K562 (cell line): Measurements from ENCODE around the gene GSG1L2. TPM values are rescaled to one million over a fixed set of nuclear protein-coding genes. Genes with fewer than 3 reads are reported as not detected.

ENCODE experiments used
- ATAC-seq: fragments of 200-7000 bp; cut with Tn5 transposase; 3 replicates; pipeline ENCODE4 v1.9.1; 2020; ENCODE audit warnings: moderate library complexity
- BruUV-seq: library from RNA; stranded (reverse); fragments of 400-500 nt; replicated peaks from 2 replicates; lab custom pipeline; 2021; lab: Mats Ljungman, UMichigan
- CTCF ChIA-PET: fragments of 300-600 bp; formaldehyde crosslinking; extraction: SDS; loops from one replicate; lab custom pipeline; 2021; ENCODE audit warnings: low intra/inter-chr PET ratio; lab: Yijun Ruan, JAX
- POLR2A ChIA-PET: fragments of 300-600, 350-650 bp; sonication (Branson Sonifier 250); formaldehyde crosslinking; extraction: SDS; loops from one replicate; lab custom pipeline; 2021; ENCODE audit warnings: antibody characterized with exemption, inconsistent platforms; lab: Yijun Ruan, JAX
- DNase-seq, 4 experiments: peaks; one replicate each; pipeline versions ENCODE4 v3.0.0 to v3.0.0-alpha.2; 2011 to 2018; ENCODE audit warnings: low spot score in 3 of 4, mixed read lengths in 3 of 4; ENCODE audit errors: extremely low read depth in 1 of 4
- FAIRE-seq: peaks from 2 replicates; lab custom pipeline; 2011; peaks lifted over from hg19 to GRCh38; lab: Jason Lieb, UNC
- H2AFZ ChIP-seq: 2 replicates; pipeline ENCODE4 v1.6.0; 2011; ENCODE audit warnings: low read depth, low read length, control low read depth, inconsistent platforms
- H3K27ac ChIP-seq: fragments of 200-600 bp; 3 replicates; pipeline ENCODE4 v1.8.0; 2011; ENCODE audit warnings: low read depth, mild to moderate bottlenecking, control low read depth, inconsistent platforms, low read length, moderate library complexity, mixed read lengths; ENCODE audit errors: extremely low read depth
- H3K27me3 ChIP-seq, 2 experiments: fragments of 300-600 bp in 1 of 2; 2 replicates in 1 of 2; 3 replicates in 1 of 2; pipeline versions ENCODE4 v1.6.0 to v1.8.0; 2011; ENCODE audit warnings: inconsistent platforms in 2 of 2, low read length in 2 of 2, mild to moderate bottlenecking in 1 of 2, mixed read lengths in 1 of 2, moderate library complexity in 1 of 2; ENCODE audit not compliant: control insufficient read depth in 2 of 2, insufficient read depth in 2 of 2
- H3K36me3 ChIP-seq: fragments of 300-600 bp; 3 replicates; pipeline ENCODE4 v1.8.0; 2011; ENCODE audit warnings: mild to moderate bottlenecking, low read length, inconsistent platforms; ENCODE audit not compliant: control insufficient read depth, insufficient read depth
- H3K4me1 ChIP-seq, 2 experiments: fragments of 200-600 bp in 1 of 2; replicated peaks in 1 of 2; 2 replicates in 1 of 2; 3 replicates in 1 of 2; pipeline versions ENCODE4 v1.5.1 to v1.8.0; 2011; ENCODE audit warnings: inconsistent platforms in 2 of 2, low read length in 2 of 2, mild to moderate bottlenecking in 1 of 2, mixed read lengths in 1 of 2, moderate library complexity in 1 of 2; ENCODE audit not compliant: control insufficient read depth in 2 of 2, insufficient read depth in 2 of 2
- H3K4me2 ChIP-seq: 2 replicates; pipeline ENCODE4 v1.6.1; 2011; ENCODE audit warnings: low read length, control low read depth, inconsistent platforms, mixed read lengths; ENCODE audit not compliant: insufficient read depth
- H3K4me3 ChIP-seq: fragments of 200-600 bp; sonication (generic), shearing (Covaris generic); 2 replicates; pipeline ENCODE4 v1.5.1; 2016; ENCODE audit warnings: control low read depth, inconsistent platforms
- H3K79me2 ChIP-seq: fragments of 200-600 bp; 3 replicates; pipeline ENCODE4 v1.8.0; 2011; ENCODE audit warnings: low read length, inconsistent platforms; ENCODE audit not compliant: control insufficient read depth, insufficient read depth
- H3K9ac ChIP-seq, 2 experiments: 2 replicates each; pipeline versions ENCODE4 v1.6.0 to v1.6.1; 2011; ENCODE audit warnings: low read depth in 2 of 2, low read length in 2 of 2, control low read depth in 1 of 2, inconsistent platforms in 1 of 2, mild to moderate bottlenecking in 1 of 2, mixed read lengths in 1 of 2; ENCODE audit not compliant: insufficient read depth in 1 of 2
- H3K9me1 ChIP-seq: one replicate; pipeline ENCODE4 v1.6.0; 2011; ENCODE audit warnings: inconsistent platforms, mild to moderate bottlenecking, low read length, moderate library complexity; ENCODE audit not compliant: control insufficient read depth, insufficient read depth
- H3K9me3 ChIP-seq: replicated peaks from 2 replicates; pipeline ENCODE4 v1.5.1; 2011; ENCODE audit warnings: low read depth, low read length, inconsistent platforms; ENCODE audit not compliant: control insufficient read depth, insufficient read depth
- H4K20me1 ChIP-seq: replicated peaks from 2 replicates; pipeline ENCODE4 v1.6.1; 2011; ENCODE audit warnings: low read length, inconsistent platforms, mixed read lengths; ENCODE audit not compliant: control insufficient read depth, insufficient read depth
- NR3C1 ChIP-seq: sonication (generic); formaldehyde crosslinking; IDR thresholded peaks from 2 replicates; pipeline ENCODE4 v1.8.1; 2022; ENCODE audit warnings: missing genetic modification reagents
- SPI1 ChIP-seq: IDR thresholded peaks from 2 replicates; pipeline ENCODE4 v1.6.1; 2011; ENCODE audit warnings: low read depth, low read length, control low read depth, borderline replicate concordance
- ZNF3 ChIP-seq: fragments of 250-450 bp; sonication (Bioruptor Pico); IDR thresholded peaks from 2 replicates; pipeline ENCODE4 v1.5.0; 2021; ENCODE audit warnings: mild to moderate bottlenecking, moderate library complexity
- WGBS: fragments of 100-300 bp; shearing (Covaris generic); methylation state at CpG from one replicate; pipeline ENCODE4 v1.1.6; 2016; ENCODE audit warnings: low coverage, mixed read lengths; ENCODE audit not compliant: insufficient coverage; ENCODE audit errors: missing lambda C conversion rate; 5-methylcytosine and 5-hydroxymethylcytosine counted together
- in situ Hi-C: fragments of 300-500 bp; cut with MboI; formaldehyde crosslinking; loops from 4 replicates; pipeline ENCODE4 v1.15.0; 2018; ENCODE audit warnings: inconsistent platforms, mixed read lengths
- intact Hi-C: fragments of 100-400 bp; cut with micrococcal nuclease; formaldehyde crosslinking; loops from 2 replicates; pipeline ENCODE4 v1.14.2; 2022
- polyA plus RNA-seq, 8 experiments: library from polyadenylated mRNA; depleted of rRNA in 4 of 8; stranded (reverse) in 5 of 8; unstranded in 3 of 8; fragments of >200 nt; fragmentation: Nextera tagmentation in 2 of 8; fragmentation: Illumina TruSeq in 1 of 8; extraction: Ambion mirVana in 2 of 8; extraction: Trizol in 1 of 8; gene quantifications; 2 replicates each; pipeline versions ENCODE4 v1.2.1 to v1.2.3, GENCODE V29; 2011 to 2014; ENCODE audit warnings: inconsistent platforms in 1 of 8, missing spikeins in 1 of 8
- total RNA-seq, 7 experiments: library from RNA; depleted of rRNA in 6 of 7; stranded (reverse); fragments of >200 nt in 6 of 7; fragmentation: Illumina TruSeq in 2 of 7; extraction: Trizol in 2 of 7; gene quantifications; 2 replicates each; pipeline versions ENCODE4 v1.2.1 to v1.2.3, GENCODE V29; 2011 to 2021; ENCODE audit warnings: low replicate concordance in 1 of 7

The GSG1L2 gene
- total and polyA plus RNA-seq, 9 of the 15 experiments (the other 6 are each of a cell fraction or from before 2014, with no cell fraction given): not detected

GRCh38 chr17:9802697-9803096, 19.2 kb downstream of the GSG1L2 start:
- Histone ChIP-seq H3K9me1 (no peaks in the 10 kb centered on the region), H4K20me1 (no peaks in the 10 kb centered on the region), H3K4me2 (no peak overlapping the region), H3K27ac (no peak overlapping the region), H3K27me3 (peaks cover 0 to 5% of the 10 kb centered on the region in 2 experiments; a peak in 1 of 5 replicates), H3K9ac (no peak overlapping the region), H3K9me3 (no peaks in the 10 kb centered on the region), H3K36me3 (no peaks in the 10 kb centered on the region), H3K4me1 (no peaks in the 10 kb centered on the region)
- FAIRE-seq (no peak), DNase-seq (no peak), ATAC-seq (no peak)
- ChIA-PET CTCF (no interaction called here), POLR2A (no interaction called here)
- WGBS: 0% methylated on average over 4 of the region's 4 CpGs
- intact Hi-C loops: no loop called here
- BruUV-seq: no TSS peak
- TF ChIP-seq NR3C1 (CRISPR knock-in tag): no peak
- TF ChIP-seq, all 486 proteins: peak for 0
- H2AFZ ChIP-seq: no peak overlapping the region
- H3K79me2 ChIP-seq: no peaks in the 10 kb centered on the region
- in situ Hi-C loops: no loop called here
- H3K4me3 ChIP-seq: no peak overlapping the region

- H3K9me3 ChIP-seq: no peaks in the 10 kb centered on the region
Measured at GRCh38 chr17:9802294-9802693, 19.6 kb downstream of the GSG1L2 start.

More at GRCh38 chr17:9802294-9802693, 19.6 kb downstream of the GSG1L2 start:
- peaks cover 0 to 5% of the 10 kb centered on the region in 2 experiments; a peak in 1 of 5 replicates for H3K27me3 ChIP-seq
- CTCF ChIA-PET: no interaction called here
- no peak overlapping the region for H2AFZ ChIP-seq
- no peaks in the 10 kb centered on the region for H3K36me3 ChIP-seq
- H4K20me1 ChIP-seq: no peaks in the 10 kb centered on the region
- intact Hi-C loops: no loop called here
- WGBS: 0% methylated on average over 10 of the region's 13 CpGs
- FAIRE-seq: no peak
- H3K4me1 ChIP-seq: no peaks in the 10 kb centered on the region
- H3K4me3 ChIP-seq: no peak overlapping the region
- no TSS peak for BruUV-seq
- POLR2A ChIA-PET: no interaction called here
- no peaks in the 10 kb centered on the region for H3K79me2 ChIP-seq
- H3K9ac ChIP-seq: no peak overlapping the region
- ATAC-seq: no peak
- no peaks in the 10 kb centered on the region for H3K9me1 ChIP-seq
- TF ChIP-seq SPI1: peak; percentile 15; the same call in 1 of the 2 replicates
- no peak for TF ChIP-seq ZNF3
- in situ Hi-C loops: no loop called here
- no peak overlapping the region for H3K27ac ChIP-seq
- DNase-seq: no peak
- H3K4me2 ChIP-seq: no peak overlapping the region
